HepG2 (cell line): ENCODE results near the gene ANKRD39. TPM values are rescaled to one million over a fixed set of nuclear protein-coding genes. Genes with fewer than 3 reads are reported as not detected.

Source experiments
- CHCHD3 ChIP-seq: sonication (generic); formaldehyde crosslinking; IDR thresholded peaks from 2 replicates; pipeline ENCODE4 v1.8.0; 2022; ENCODE audit warnings: mild to moderate bottlenecking, missing genetic modification reagents, moderate library complexity
- FLYWCH1 ChIP-seq: sonication (generic); formaldehyde crosslinking; IDR thresholded peaks from 2 replicates; pipeline ENCODE4 v1.8.1; 2023; ENCODE audit warnings: mild to moderate bottlenecking, missing genetic modification reagents
- FOXK1 ChIP-seq: sonication (generic); formaldehyde crosslinking; IDR thresholded peaks from 2 replicates; pipeline ENCODE4 v1.4.0; 2020; ENCODE audit warnings: low read depth, missing genetic modification reagents, borderline replicate concordance
- MIXL1 ChIP-seq: IDR thresholded peaks from 2 replicates; pipeline ENCODE4 v1.6.1; 2016
- PAXIP1 ChIP-seq: sonication (generic); formaldehyde crosslinking; conservative IDR thresholded peaks from 2 replicates; pipeline ENCODE4 v1.4.0; 2020; ENCODE audit warnings: mild to moderate bottlenecking, missing genetic modification reagents, moderate library complexity
- RNF2 ChIP-seq: fragments of 450-650 bp; conservative IDR thresholded peaks from 2 replicates; pipeline ENCODE4 v1.6.1; 2016; ENCODE audit warnings: low read depth
- SAP130 ChIP-seq: IDR thresholded peaks from 2 replicates; pipeline ENCODE4 v1.6.1; 2016; ENCODE audit warnings: low read depth
- TAF1 ChIP-seq: sonication (generic); formaldehyde crosslinking; IDR thresholded peaks from 2 replicates; pipeline ENCODE4 v1.4.0; 2020; ENCODE audit warnings: missing genetic modification reagents
- TFDP1 ChIP-seq: IDR thresholded peaks from 2 replicates; pipeline ENCODE4 v1.6.1; 2016; ENCODE audit warnings: missing compliant biosample characterization, missing genetic modification reagents, borderline replicate concordance
- TSC22D2 ChIP-seq: sonication (generic); formaldehyde crosslinking; IDR thresholded peaks from 2 replicates; pipeline ENCODE4 v1.5.1; 2020; ENCODE audit warnings: missing genetic modification reagents, mild to moderate bottlenecking, borderline replicate concordance
- ZNF207 ChIP-seq: fragments of 450-650 bp; IDR thresholded peaks from 2 replicates; pipeline ENCODE4 v1.6.1; 2016; ENCODE audit warnings: antibody characterized with exemption, borderline replicate concordance
- ZXDC ChIP-seq: sonication (generic); formaldehyde crosslinking; IDR thresholded peaks from 2 replicates; pipeline ENCODE4 v1.5.0; 2020; ENCODE audit warnings: mild to moderate bottlenecking, missing genetic modification reagents
- polyA plus RNA-seq, 8 experiments: library from polyadenylated mRNA; depleted of rRNA in 3 of 8; stranded (reverse) in 7 of 8; unstranded in 1 of 8; fragments of >200 nt; fragmentation: Illumina TruSeq in 4 of 8; extraction: Trizol in 4 of 8; gene quantifications; 2 replicates each; pipeline versions ENCODE4 v1.2.1 to v1.2.3, GENCODE V29; 2011 to 2016; ENCODE audit warnings: low read depth in 4 of 8, missing spikeins in 1 of 8, mixed read lengths in 1 of 8; ENCODE audit not compliant: insufficient read depth in 1 of 8
- total RNA-seq, 5 experiments: library from RNA; depleted of rRNA; stranded (reverse); fragments of >200 nt; fragmentation: Illumina TruSeq; extraction: Trizol; gene quantifications; 2 replicates each; pipeline ENCODE4 v1.2.3, GENCODE V29; 2016; ENCODE audit warnings: low read depth in 1 of 5
- TF ChIP-seq, protein P1 (sequence below): sonication (generic); formaldehyde crosslinking; IDR thresholded peaks from 2 replicates; pipeline ENCODE4 v1.4.0; 2020; ENCODE audit warnings: missing genetic modification reagents, mild to moderate bottlenecking, borderline replicate concordance
- TF ChIP-seq, protein P2 (sequence below): sonication (generic); formaldehyde crosslinking; IDR thresholded peaks from 2 replicates; pipeline ENCODE4 v1.8.1; 2023; ENCODE audit warnings: mild to moderate bottlenecking, moderate library complexity, missing genetic modification reagents

Gene ANKRD39
- total and polyA plus RNA-seq, 2 of the 13 experiments (the other 11 are each of a cell fraction or from before 2014, with no cell fraction given) = 23.2 to 24.8 TPM

DNA sequence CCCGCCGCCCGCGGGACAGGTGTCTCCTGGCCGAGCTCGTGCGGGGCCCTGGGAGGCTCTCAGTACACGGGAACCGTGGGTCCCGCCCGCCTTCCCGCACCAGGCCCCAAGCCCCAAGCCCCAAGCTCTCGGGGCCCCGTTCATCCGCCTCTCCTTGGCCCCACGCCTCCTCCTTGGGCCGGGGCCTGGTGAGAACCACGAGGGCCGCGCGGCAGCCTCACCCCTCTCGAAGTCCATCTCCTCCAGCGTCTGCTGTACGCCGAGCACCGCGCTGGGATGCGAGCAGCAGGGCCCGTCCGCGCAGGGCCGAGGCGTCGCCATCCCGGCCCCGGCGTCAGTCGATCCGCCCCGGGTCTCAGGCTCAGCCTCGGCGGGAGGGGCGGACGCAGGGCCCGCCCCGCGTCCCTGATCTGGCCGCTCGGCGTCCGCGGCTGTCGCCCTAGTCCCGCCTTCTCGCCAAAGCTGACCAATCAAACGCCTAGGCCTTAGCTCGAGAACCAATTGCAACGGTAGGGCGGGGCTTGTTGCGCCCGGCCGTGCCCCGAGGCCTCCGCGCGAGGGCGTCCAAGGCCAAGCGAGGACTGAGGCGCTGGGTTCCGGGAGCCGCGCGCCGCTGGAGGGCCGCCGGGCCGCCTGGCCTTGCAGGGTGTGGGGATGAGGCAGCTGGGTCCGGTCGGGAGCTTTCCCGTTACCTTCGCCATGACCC lies at the start of gene ANKRD39 (continued):
- peak; percentile 66; the same call in 1 of the 2 replicates for TF ChIP-seq TFDP1 (CRISPR knock-in tag)
- TF ChIP-seq ZXDC = peak; percentile 82; the same call in 1 of the 2 replicates
- peak; percentile 76 for TF ChIP-seq PAXIP1
- TF ChIP-seq FOXK1 (CRISPR knock-in tag) = peak; percentile 96; the same call in 1 of the 2 replicates
- no peak; the same call in 1 of the 2 replicates for TF ChIP-seq CHCHD3 (CRISPR knock-in tag)
- peak; percentile 87 for TF ChIP-seq SAP130 (CRISPR knock-in tag)
- no peak for TF ChIP-seq ZNF207
- no peak for TF ChIP-seq TSC22D2
- TF ChIP-seq, protein P1, sequence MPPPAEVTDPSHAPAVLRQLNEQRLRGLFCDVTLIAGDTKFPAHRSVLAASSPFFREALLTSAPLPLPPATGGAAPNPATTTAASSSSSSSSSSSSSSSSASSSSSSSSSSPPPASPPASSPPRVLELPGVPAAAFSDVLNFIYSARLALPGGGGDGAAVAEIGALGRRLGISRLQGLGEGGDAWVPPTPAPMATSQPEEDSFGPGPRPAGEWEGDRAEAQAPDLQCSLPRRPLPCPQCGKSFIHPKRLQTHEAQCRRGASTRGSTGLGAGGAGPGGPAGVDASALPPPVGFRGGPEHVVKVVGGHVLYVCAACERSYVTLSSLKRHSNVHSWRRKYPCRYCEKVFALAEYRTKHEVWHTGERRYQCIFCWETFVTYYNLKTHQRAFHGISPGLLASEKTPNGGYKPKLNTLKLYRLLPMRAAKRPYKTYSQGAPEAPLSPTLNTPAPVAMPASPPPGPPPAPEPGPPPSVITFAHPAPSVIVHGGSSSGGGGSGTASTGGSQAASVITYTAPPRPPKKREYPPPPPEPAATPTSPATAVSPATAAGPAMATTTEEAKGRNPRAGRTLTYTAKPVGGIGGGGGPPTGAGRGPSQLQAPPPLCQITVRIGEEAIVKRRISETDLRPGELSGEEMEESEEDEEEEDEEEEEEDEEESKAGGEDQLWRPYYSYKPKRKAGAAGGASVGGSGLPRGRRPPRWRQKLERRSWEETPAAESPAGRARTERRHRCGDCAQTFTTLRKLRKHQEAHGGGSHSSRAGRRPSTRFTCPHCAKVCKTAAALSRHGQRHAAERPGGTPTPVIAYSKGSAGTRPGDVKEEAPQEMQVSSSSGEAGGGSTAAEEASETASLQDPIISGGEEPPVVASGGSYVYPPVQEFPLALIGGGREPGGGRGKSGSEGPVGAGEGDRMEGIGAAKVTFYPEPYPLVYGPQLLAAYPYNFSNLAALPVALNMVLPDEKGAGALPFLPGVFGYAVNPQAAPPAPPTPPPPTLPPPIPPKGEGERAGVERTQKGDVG (CRISPR knock-in tag) = no peak
- 0 out of 2 replicates have a peak, but pooled peaks have one; percentile 16 for TF ChIP-seq MIXL1 (CRISPR knock-in tag)
- TF ChIP-seq, protein P2, sequence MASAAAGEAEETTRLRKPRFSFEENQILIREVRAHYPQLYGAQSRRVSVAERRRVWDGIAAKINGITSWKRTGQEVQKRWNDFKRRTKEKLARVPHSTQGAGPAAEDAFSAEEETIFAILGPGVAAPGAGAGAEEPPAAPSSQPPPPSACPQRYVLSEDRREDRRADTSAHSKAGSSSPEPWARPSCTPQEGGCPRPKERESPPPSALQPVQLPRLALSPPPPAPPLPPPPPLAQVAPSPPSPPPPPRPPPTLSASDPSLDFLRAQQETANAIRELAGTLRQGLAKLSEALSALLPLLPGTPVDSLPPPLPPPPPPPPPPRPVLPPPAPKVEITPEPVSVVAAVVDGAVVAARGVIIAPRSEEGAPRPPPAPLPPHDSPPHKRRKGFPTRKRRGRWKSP (CRISPR knock-in tag) = peak; percentile 96
- no peak for TF ChIP-seq FLYWCH1
- peak; percentile 79 for TF ChIP-seq TAF1 (CRISPR knock-in tag)
- TF ChIP-seq RNF2 = peak; percentile 91; the same call in 1 of the 2 replicates
